Measurements from ENCODE around the gene MAMLD1. TPM values are rescaled to one million over a fixed set of nuclear protein-coding genes. Genes with fewer than 3 reads are reported as not detected.

MAMLD1 gene
- total RNA-seq, 1 donor from 2014 or later, result 7.0 TPM

DNA sequence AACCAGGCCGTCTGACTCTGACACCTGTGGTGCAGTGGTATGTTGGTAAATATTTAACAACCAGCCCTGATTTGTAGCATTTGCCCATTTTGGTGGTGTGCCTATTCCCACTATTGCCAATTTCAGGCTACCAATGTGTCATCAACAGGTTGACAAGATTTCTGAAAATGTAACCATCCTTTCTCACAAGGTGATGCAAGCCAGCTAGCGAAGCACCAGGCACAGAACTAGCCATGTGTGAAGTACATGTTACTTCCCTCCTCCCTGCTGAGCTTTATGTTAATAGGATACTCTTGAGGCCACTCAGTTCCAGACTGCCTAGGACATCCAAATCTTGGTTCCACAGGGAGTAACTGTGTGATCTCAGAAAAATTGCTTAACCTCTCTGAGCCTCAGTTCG lies 7.2 kb upstream of the MAMLD1 start:
- H3K27ac Mint-ChIP-seq, result no peak overlapping the region
- no peaks in the 10 kb centered on the region for H3K9me3 Mint-ChIP-seq
- no peak overlapping the region for H3K4me3 Mint-ChIP-seq
- no peaks in the 10 kb centered on the region for H3K36me3 Mint-ChIP-seq
- TF ChIP-seq, protein P1, sequence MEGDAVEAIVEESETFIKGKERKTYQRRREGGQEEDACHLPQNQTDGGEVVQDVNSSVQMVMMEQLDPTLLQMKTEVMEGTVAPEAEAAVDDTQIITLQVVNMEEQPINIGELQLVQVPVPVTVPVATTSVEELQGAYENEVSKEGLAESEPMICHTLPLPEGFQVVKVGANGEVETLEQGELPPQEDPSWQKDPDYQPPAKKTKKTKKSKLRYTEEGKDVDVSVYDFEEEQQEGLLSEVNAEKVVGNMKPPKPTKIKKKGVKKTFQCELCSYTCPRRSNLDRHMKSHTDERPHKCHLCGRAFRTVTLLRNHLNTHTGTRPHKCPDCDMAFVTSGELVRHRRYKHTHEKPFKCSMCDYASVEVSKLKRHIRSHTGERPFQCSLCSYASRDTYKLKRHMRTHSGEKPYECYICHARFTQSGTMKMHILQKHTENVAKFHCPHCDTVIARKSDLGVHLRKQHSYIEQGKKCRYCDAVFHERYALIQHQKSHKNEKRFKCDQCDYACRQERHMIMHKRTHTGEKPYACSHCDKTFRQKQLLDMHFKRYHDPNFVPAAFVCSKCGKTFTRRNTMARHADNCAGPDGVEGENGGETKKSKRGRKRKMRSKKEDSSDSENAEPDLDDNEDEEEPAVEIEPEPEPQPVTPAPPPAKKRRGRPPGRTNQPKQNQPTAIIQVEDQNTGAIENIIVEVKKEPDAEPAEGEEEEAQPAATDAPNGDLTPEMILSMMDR (conservative IDR thresholded peaks at IDR 0.05), result no peak
- H3K4me1 Mint-ChIP-seq (ENCODE audit: unreplicated experiment), result no peaks in the 10 kb centered on the region
- DNase-seq (ENCODE audit: extremely low spot score, unreplicated experiment), result no peak
- H3K27me3 Mint-ChIP-seq, result peaks cover 22% of the 10 kb centered on the region

DNA sequence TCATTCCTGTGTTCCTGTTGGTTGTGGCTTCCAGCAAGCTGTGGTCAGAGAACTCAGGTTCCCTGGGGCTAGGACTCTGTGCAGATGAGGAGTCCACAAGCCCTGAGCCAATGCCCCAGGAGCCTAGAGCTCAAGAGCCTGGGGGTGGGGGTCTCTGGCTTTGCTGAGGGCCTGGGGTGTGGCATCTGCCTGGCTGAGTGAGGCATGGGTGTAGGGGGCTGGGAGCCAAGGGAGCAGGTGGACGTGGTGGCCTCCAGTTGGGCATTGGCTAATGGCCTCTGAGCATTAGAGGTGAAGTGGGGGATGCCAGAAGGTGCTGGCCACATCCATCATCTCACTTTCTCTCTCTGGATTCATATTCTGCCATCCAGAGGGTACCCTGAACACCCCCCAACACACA lies 5.3 kb upstream of the MAMLD1 start:
- Mint-ChIP-seq H3K9me3 (no peaks in the 10 kb centered on the region), H3K36me3 (no peaks in the 10 kb centered on the region), H3K27me3 (peaks cover 38% of the 10 kb centered on the region), H3K4me3 (no peak overlapping the region), H3K27ac (no peak overlapping the region), H3K4me1 (ENCODE audit: unreplicated experiment) (no peaks in the 10 kb centered on the region)
- TF ChIP-seq, protein P1 (conservative IDR thresholded peaks at IDR 0.05), result no peak
- DNase-seq (ENCODE audit: extremely low spot score, unreplicated experiment), result peak; percentile 49

DNA sequence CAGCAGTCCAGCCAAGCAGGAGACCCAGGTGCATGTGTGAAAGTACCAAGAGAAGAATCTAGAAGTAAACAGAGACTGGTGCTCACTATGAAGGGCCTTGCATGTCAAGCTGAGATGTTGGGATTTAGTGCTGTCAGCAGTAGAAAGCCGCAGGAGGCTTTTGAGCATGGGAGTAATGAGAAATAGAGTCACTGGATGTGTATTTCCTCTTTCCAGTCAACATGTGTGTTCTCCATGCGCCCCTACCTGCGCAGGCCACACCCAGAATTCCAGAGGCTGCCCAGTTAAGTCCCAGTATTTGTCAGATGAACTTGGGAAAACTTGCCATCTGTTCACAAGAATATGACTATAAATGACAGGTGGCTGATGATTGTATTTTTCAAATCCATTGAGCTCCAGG lies 4.5 kb upstream of the MAMLD1 start:
- no peaks in the 10 kb centered on the region for H3K4me1 Mint-ChIP-seq (ENCODE audit: unreplicated experiment)
- no peak overlapping the region for H3K27ac Mint-ChIP-seq
- no peaks in the 10 kb centered on the region for H3K9me3 Mint-ChIP-seq
- H3K4me3 Mint-ChIP-seq, result no peak overlapping the region
- TF ChIP-seq, protein P1 (conservative IDR thresholded peaks at IDR 0.05), result no peak
- peaks cover 38% of the 10 kb centered on the region for H3K27me3 Mint-ChIP-seq
- DNase-seq (ENCODE audit: extremely low spot score, unreplicated experiment), result peak; percentile 20
- H3K36me3 Mint-ChIP-seq, result no peaks in the 10 kb centered on the region

DNA sequence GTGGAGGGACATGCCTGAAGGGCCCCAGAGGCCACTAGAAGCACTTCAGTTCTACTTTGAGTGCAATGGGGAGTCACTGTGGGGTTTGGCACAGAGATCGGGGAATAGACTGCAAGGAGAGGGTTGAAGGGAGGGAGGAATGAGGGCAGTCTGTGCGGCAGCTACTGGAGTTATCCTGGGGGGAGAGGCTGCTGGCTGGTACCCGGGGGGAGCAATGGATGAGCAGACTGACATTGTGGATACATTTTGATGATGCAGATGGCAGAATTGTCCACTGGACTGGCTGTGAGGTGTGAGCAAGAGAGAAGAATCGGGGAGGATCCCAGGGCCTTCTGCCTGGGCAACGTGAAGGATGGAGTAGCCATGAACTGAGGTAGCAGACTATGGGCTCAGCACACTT lies 2.8 kb upstream of the MAMLD1 start:
- no peaks in the 10 kb centered on the region for H3K36me3 Mint-ChIP-seq
- peaks cover 38% of the 10 kb centered on the region for H3K27me3 Mint-ChIP-seq
- H3K9me3 Mint-ChIP-seq, result no peaks in the 10 kb centered on the region
- H3K27ac Mint-ChIP-seq, result no peak overlapping the region
- H3K4me3 Mint-ChIP-seq, result peak overlapping the region; percentile 18
- TF ChIP-seq, protein P1 (conservative IDR thresholded peaks at IDR 0.05), result no peak
- H3K4me1 Mint-ChIP-seq (ENCODE audit: unreplicated experiment), result no peaks in the 10 kb centered on the region
- peak; percentile 40 for DNase-seq (ENCODE audit: extremely low spot score, unreplicated experiment)

DNA sequence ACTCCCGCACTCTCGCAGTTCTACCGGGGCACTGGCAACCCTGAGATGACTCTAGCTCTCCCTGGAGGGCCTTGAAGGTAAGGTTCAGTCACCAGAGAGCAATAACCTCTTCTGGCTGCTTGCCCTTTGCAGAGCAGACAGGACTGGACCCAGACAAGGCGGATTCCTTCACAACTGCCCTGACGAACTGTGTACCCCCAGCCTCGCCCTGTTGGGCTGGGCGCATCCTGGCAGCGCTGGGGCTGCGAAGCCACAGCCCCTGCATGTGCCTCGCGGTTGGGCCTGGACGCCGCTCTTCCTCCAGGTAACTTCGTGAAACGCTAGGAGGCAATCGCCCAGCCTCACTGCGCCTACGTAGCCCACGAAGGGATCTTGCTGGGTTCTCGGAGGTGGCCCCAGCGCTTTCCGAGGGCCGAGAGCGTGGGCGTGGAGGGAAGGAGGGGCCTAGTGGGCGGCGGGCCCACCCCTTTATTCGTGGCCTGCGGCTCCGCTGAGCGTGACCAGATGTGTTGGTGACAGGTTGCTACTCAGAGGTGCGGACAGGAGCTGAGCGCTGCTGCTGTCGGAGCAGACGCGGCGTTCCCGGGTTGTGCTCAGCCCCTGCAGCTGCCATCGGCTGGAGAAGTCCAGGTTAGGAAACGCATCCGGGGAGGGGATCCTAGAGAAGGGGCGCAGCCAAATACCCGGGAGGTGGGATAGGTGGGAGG lies 1.9 kb upstream of the MAMLD1 start:
- Mint-ChIP-seq H3K27ac (peak overlapping the region; percentile 31), H3K4me3 (peak overlapping the region; percentile 85), H3K36me3 (no peaks in the 10 kb centered on the region), H3K4me1 (ENCODE audit: unreplicated experiment) (no peaks in the 10 kb centered on the region), H3K27me3 (peaks cover 45% of the 10 kb centered on the region), H3K9me3 (no peaks in the 10 kb centered on the region)
- DNase-seq (ENCODE audit: extremely low spot score, unreplicated experiment), result peak; percentile 65
- TF ChIP-seq, protein P1 (conservative IDR thresholded peaks at IDR 0.05), result no peak

All from type B pancreatic cell (in vitro differentiated cells).